ENCODE results near the gene SOAT2.
A peak's percentile ranks its signal among the peaks of the same experiment; 100 is the strongest.
"Not testable (repeated sequence)": the region's sequence is repeated elsewhere in the genome, so short reads cannot be mapped to it uniquely, and the experiment has no call there.

Gene SOAT2

DNA sequence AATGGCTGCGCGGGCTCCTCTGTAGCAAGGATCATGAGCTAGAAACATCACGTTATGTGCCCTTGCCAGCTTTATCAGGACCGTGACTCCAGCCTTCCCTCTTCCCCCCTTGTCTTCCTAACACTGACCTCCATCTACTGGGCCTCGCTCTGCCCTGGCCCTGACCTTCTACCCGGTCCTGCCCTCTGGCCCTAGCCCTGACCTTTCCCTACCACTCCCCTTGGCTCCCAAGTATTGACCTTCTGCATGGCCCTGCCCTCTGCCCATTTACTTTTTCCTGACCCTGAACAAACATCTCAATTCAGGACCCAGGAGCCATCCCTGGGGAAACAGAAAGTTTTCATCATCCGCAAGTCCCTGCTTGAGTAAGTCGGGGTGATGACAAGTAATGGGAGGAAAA is 2.0 kb downstream of the SOAT2 start:
- no peak for DNase-seq (ENCODE audit: low read depth, low spot score)

DNA sequence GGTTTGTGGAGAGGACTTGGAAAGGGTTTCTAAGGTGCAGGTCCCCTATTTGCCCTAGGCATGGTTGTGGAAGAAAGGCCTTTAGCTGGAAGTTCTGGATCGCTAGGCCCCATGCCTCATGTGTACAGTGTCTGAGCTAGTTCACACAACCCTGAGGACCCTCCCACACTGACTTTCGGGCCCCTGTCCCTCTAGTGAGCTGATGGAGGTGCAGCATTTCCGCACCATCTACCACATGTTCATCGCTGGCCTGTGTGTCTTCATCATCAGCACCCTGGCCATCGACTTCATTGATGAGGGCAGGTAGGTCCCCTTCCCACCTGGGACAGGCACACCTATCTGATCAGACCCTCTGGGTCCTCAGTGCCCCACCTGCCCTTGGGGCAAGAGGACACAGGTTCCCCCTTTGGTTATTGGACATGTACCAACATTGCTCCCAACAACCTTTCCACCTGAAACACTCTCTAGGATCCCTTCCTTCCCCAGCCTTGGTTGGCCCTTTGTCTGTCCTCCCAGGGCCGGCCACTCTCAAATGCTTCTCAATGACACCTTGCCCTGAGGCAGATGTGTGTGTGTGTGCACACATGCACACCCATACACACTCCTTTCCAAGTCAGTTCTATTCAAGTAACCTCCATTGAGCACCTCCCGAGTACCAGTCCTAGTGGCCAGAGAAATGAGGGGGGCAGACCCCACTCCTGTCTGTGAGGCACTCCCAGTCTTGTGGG is 2.6 kb downstream of the SOAT2 start:
- DNase-seq (ENCODE audit: low read depth, low spot score), result no peak

DNA sequence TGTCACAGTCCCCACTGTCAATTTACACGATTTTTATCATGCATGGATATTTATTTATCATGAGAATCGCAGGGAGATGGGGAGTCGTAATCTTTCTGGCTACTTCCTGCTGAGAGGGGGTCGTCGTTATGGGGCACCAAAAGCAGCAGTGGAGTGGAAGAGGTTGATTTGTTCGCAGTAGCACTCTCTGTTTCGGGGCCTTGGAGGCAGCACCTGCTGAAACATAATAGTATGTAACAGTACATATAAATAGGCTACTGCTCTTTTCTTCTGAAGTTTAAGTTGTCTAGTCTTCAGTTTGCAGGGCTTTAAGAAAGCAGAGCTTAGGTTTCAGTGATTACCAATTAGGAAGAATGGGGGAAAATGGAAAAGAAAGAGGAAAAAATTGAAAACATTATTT is 3.8 kb downstream of the SOAT2 start:
- no peak for DNase-seq (ENCODE audit: low read depth, low spot score)

DNA sequence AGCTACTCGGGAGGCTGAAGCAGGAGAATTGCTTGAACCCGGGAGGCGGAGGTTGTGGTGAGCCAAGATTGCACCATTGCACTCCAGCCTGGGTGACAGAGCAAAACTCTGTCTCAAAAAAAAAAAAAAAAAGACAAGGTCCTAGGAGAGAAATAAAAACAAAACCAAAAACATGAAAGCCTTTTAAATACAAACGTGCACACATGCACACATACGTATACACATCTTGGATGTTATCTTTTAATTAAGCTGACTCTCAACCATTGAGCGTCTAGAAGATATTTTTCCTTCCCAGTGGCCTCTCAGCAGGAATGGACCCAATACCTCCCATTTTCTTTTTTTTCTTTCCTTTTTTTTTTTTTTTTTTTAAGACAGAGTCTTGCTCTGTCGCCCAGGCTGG is 9.1 kb downstream of the SOAT2 start:
- not testable (repeated sequence) for DNase-seq (ENCODE audit: low read depth, low spot score)

DNA sequence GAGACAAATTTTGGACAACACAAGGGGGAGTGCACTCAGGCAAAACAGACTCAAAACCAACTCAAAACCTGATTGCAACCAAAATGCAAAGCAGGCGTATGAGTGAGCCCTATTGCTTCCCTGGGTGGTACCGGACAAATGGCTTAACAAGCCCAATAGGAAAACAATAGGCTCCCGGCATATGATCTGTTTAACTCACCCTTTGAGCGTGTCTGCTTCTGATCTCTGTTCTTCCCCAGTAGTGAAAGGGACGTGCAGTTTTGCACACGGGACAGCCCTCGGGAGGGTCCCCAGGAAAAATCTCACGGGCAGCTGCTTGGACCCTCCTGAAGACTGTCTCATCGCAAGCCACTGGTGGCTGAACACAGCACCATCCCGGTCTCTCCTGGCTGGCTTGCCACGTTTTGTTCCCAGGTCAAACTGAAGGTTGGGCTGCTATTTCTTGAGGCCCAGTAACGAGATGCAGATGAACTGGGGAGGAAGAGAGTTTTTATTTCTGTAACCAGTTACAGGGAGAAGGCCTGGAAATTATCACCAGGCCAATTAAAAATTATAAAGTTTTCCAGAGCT is 9.9 kb downstream of the SOAT2 start:
- DNase-seq (ENCODE audit: low read depth, low spot score), result no peak

DNA sequence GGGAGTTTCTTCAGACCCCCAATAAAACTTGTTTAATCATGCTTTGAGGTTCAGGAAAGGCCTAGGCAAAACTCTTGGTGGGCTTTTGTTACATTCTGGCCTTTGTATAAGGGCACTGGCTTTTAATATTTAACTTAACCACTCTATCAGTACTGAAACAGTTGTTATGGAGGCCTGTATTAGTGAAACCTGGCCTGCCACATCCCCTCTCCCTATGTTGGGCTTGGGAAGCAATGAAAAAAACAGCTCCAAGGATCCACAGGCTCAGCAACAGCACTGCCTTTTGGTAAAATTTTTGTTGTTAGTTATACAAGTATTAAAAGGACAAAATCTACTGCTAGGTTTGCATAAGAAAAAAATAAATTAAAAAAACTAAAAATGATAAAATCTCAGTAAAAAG is 10.7 kb downstream of the SOAT2 start:
- DNase-seq (ENCODE audit: low read depth, low spot score), result no peak

DNA sequence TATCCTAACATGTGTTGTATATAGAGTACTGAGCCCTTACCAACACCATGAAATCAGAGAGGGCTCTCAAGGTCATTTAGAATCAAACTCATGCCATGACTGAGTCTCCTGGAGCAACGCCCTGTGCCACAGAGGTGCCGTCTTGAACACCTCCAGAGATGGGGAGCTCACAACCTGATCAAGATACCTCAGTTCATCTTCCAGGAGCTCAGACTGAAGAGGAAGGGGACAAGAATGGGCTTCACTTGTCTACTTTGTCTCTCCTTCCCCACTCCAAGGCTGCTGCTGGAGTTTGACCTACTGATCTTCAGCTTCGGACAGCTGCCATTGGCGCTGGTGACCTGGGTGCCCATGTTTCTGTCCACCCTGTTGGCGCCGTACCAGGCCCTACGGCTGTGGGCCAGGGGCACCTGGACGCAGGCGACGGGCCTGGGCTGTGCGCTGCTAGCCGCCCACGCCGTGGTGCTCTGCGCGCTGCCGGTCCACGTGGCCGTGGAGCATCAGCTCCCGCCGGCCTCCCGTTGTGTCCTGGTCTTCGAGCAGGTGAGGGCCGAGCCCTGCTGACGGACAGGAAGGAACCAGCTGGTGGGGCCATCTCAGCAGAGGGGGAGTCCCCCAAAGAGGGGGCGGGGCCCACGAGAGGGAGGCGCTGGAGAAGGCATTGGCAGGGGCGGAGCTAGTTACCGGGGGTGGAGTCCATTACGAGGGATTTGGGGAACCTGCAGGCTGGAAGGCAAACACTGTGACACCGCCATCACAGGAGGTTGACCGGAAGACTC is 12.0 kb downstream of the SOAT2 start:
- DNase-seq (ENCODE audit: low read depth, low spot score), result no peak

DNA sequence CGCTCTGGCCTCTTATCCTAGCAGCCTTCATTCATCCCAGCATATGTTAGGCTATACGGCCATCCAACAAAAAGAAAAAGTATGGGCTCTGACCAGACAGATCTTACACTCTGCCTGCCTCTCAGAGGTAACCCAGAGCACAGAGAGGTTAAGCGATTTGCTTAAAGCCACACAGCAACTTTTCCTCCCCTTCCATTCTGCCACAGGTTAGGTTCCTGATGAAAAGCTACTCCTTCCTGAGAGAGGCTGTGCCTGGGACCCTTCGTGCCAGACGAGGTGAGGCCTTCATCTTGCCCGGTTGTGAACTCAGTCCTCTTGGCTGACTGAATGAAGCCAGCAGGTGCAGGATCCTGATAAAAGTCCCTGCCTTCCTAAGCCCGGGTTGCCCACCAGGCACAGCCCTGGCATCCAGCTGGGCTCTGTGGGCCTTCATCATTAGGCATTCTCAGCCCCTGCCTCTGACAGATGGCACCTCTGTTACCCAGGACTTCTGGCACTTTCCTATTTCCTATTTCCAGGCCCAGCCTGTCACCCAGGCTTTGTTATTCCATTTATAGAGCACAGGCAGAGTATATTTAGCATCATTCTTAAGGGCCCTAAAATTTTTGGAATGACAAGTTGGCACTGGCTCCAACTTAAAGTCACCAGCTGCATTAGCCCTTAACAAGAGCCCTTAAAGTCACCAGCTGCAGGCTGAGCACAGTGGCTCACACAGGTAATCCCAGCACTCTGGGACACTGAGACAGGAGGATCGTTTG is 12.8 kb downstream of the SOAT2 start:
- no peak for DNase-seq (ENCODE audit: low read depth, low spot score)

DNA sequence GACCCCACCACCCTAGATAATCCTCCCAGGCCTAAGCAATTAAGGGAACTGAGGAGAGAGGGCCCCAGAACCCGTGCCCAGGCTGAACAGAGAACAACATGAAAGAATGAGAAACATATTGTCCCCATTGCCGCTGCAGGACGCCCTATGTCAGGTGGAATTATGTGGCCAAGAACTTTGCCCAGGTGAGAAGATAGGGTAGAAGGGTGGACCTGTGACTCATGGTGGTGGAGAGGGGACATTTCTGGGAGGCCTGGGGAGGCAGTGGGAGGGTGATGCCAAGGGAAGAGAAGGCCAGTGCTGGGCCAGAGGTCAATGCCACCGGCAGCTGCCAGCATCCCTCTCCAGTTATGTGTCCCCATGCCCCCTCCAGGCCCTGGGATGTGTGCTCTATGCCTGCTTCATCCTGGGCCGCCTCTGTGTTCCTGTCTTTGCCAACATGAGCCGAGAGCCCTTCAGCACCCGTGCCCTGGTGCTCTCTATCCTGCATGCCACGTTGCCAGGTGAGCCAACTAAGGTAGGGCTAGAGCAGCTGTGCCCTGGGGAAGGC is 15.5 kb downstream of the SOAT2 start:
- DNase-seq (ENCODE audit: low read depth, low spot score), result no peak

DNA sequence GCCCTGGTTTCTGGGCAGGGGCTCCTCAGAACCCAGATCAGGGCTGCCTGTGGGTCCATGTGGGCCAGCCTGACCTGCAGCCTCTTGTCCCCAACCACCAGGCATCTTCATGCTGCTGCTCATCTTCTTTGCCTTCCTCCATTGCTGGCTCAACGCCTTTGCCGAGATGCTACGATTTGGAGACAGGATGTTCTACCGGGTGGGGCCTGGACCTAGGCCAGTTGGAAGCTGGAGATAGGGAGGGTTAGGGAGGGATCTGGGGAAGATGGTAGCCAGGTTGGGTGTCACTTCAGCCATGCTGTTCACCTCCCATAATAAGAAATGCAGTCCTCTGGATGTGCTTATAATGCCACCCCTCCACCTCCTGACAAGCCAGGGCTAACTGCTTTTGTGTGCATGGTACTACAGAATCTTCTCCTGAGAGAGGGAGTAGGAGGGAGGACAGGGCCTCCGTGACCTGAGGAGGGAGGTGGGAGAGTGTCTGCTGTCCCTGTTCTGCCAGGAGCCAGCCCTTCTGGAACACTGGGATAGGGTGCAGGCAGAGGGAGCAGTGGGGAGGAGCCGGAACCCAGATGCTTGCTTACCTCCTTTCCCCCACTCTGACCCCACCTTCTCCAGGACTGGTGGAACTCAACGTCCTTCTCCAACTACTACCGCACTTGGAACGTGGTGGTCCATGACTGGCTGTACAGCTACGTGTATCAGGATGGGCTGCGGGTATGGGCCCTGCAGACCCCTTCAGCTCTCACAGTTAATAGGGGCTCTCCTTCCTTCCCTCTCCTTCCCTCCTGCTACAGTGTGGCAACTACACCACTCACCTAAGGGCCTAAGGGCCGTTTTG is 17.6 kb downstream of the SOAT2 start:
- DNase-seq (ENCODE audit: low read depth, low spot score), result no peak

DNA sequence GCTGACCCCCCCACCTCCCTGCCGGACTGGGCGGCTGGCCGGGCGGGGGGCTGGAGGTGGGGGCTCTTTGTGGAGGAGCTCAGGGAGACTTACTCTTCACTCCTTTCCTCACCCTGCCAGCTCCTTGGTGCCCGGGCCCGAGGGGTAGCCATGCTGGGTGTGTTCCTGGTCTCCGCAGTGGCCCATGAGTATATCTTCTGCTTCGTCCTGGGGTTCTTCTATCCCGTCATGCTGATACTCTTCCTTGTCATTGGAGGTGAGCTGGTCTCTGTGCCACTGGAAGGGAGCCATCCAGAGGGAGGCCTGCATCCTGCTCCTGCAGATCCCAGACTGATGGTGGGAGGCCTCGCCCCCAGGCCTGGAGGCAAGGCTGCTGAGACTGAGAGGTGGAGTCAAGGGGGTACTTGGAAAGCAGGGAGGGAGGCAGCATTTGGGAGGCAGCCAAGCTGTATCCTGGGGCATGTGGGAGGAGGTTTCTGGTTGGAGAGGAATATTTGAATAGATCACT is 19.7 kb downstream of the SOAT2 start:
- no peak for DNase-seq (ENCODE audit: low read depth, low spot score)

DNA sequence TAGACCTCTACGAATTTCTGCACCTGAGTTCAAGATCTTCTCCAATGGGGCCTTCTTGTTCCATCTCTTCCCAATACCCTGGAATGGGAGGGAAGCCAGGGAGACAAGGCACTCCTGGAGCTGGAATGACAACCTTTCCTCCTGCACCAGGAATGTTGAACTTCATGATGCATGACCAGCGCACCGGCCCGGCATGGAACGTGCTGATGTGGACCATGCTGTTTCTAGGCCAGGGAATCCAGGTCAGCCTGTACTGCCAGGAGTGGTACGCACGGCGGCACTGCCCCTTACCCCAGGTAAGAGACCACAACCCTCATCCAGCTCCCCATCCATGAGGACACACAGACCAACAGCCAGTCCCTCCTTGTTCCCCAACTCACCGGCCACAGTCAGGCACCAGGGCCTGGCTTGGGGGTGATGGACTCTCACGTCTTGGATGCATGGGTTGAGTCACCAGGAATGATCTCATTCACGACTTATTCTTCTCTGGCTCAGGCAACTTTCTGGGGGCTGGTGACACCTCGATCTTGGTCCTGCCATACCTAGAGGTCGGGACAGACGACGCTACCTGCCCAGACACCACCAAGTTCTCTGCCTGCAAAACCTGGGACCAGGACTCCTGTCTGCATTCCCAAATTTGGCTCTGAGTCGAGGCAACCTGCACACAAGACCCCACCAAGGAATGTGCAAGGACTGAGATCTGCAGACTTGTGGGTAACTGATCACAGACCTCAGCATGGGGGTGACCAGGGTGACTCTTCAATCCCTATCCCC is 20.5 kb downstream of the SOAT2 start:
- peak; percentile 19 for DNase-seq (ENCODE audit: low read depth, low spot score)

DNA sequence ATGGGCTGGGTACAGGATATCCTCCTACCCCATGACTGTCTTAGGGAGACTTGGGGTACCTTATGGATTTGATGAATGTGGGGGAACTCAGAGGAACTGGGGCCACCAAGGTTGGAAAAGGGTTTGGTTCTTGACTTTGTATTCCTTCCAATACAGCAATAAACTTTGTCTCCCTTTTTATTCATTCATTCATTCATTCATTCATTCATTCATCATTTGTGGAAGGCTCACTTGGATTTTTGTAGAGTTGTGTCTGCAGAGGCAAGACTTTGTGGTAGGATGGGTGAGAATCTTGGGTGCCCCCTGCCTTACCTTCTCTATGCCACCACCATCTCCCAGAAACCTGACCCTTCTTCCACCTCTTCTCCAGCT is 21.1 kb downstream of the SOAT2 start:
- DNase-seq (ENCODE audit: low read depth, low spot score), result no peak

DNA sequence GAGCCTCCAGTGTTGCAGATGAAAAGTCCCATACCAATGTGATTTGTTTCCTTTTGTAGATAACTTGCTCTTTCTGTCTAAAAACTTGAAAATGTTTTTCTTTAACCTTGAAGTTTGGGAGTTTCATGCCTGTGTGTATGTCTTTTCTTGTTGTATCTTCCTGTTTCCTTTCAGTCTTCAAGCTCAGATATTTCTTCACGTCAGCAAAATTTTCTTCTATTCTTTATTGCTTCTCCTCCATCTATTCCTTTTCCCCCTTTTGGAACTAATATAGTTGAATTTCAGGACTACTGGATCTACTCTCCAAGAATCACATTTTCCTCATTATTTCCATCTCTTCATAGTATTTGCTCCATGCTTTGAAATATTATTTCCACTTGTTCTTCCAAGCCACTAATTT is 23.9 kb downstream of the SOAT2 start:
- no peak for DNase-seq (ENCODE audit: low read depth, low spot score)

DNA sequence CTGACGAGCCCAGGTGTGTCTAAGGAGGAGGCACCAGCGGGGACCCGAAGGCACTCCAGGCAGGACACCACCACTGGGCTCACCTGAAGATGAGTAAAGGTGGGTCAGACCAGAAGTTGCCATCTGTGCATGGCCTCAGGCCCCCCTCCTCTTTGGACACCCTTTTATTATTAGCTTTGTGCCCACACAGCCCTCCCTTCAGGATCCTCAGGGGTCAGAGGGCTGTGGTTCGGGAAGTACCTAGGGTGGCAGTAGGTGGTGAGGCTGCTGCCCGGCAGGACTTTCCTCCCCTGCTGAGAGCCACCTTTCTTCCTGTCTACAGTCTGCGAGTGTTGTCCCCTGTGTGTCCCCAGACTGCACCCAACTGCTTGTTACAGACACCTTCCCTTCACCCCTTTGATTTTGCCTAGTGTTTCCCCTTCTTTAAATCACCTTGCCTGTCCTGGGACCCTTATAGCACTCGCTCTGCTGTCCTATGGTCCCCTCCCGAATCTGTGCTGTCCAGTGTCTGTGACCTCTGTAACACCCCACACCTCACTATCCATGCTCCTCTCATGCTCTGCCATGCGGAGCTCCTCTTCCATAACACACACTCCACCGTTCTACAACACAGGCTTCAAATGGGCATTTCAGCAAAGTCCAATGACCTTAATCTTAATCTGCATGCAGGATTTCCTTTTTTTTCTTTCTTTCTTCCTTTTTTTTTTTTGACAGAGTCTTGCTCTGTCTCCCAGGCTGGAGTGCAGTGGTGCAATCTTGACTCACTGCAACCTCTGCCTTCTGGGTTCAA is 25.7 kb downstream of the SOAT2 start:
- DNase-seq (ENCODE audit: low read depth, low spot score), result no peak

DNA sequence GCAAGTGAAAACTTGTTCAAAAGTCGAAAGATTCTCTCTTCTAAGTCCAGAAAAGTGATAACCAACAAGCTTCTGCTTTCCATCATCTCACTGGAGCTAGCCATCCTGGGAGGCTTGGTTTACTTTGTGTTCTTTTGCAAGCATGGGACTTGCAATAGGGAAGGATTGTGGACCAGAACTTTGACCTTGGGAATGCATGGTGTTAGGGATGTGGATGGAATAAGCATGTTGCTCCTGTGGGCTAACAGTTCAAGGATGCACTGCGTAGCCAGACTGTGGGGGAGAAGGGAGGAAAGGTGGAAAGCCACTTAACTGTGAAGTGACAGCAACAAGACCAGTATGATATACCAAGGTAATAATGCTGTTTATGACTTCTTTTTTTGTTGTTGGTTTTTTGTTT is 28.6 kb downstream of the SOAT2 start:
- DNase-seq (ENCODE audit: low read depth, low spot score), result no peak

DNA sequence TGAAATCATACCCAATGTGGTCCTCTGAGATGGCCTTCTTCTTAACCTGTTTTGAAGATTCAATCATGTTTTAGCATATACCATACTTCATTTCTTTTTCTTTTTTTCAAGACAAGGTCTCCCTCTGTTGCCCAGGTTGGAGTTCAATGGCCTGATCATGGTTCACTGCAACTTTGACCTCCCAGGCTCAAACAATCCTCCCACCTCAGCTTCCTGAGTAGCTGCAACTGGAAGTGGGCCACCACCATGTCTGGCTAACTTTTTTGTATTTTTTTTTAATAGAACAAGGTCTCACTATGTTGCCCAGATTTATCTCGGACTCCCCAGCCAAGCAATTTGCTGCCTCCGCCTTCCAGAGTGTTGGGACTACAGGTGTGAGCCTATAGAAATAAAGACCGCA is 30.4 kb downstream of the SOAT2 start:
- no peak for DNase-seq (ENCODE audit: low read depth, low spot score)

DNA sequence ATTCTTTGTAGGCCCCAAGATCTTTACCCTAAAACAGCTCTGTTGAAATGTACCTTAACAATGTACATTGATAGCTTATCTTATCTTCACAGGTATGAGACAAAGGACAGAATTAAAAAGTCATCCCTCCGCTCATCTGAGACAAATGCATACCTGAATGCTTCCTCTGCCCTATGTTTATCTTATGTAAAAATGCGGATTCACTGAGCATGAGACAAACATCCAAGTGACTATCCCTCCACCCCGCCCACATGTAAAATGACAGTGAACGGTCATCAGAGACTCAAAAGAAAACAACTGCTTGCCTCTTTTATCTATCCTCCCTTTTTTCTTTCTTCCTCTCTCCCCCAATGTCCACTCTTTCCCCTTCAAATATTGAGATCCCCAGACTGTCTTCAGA is 40.1 kb downstream of the SOAT2 start:
- DNase-seq (ENCODE audit: low read depth, low spot score), result no peak
